ENCODE measurements around the gene DENND1B. TPM values are rescaled to one million over a fixed set of nuclear protein-coding genes. Genes with fewer than 3 reads are reported as not detected.

DENND1B gene
- total RNA-seq, 2 experiments from 2014 or later, result 13.5 to 16.2 TPM

DNA sequence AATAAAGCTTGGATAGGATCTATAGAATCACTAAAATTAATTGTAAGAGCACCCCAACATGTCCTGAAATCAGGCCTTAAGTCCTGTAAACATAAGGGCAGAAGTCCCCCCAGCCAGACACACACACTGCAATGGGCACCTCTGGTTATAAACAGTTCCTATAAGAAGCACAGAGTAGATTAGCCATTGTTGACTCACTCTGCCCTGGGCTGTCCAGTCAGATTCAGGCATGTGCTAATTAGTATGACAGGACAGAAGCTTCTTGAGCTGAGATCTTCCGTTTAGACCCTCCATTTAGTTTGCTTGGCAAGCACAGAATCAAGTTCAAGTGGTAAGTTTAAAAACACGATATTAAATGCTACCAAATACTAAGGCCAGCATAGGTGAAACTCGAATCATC is 11.8 kb upstream of the DENND1B start:
- ChIA-PET POLR2A (no interaction called here), CTCF (no interaction called here)

DNA sequence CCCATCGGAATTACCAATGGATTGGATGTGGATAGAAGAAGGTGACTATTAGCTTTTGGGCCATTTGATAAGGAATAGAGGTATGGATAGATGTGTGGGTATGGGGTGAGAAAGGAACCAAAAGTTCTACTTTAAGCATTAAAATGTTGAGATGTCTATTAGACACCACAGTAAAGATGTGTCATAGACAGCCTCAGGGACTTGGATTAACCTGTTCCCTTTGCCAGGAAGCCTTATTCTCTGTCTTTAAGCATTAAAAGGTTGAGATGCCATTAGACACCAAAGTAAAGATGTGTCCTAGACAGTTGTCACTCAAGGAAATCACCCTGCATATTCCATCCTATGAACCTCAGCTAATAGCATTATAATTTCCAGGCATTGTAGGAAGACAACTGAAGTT is 11.0 kb upstream of the DENND1B start:
- CTCF ChIA-PET, result interaction anchor here (0.6 kb wide), 1 partner anchor 232 kb away, joined by 6 read pairs; no protein-coding TSS in a partner anchor
- POLR2A ChIA-PET, result no interaction called here

DNA sequence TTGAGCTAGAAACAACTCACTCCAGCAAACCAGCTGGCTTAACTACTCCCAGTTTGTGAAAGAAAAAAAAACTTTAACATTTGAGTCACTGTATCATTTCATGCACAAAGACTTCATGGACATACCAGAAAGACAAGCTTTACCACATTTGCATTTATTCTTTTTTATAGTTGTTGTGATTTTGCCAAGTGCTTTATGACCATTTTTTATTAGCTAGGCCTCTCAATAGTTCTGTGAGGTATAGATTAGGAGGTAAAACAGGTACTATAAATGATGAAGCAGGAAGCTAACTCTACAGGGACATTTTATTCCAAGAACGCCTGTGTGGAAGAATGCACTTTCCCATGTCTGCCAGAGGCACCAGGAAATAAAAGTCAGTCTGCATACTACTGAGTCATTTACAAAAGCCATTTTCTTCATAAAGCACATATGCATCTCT is 8.2 kb upstream of the DENND1B start:
- CTCF ChIA-PET, result no interaction called here

DNA sequence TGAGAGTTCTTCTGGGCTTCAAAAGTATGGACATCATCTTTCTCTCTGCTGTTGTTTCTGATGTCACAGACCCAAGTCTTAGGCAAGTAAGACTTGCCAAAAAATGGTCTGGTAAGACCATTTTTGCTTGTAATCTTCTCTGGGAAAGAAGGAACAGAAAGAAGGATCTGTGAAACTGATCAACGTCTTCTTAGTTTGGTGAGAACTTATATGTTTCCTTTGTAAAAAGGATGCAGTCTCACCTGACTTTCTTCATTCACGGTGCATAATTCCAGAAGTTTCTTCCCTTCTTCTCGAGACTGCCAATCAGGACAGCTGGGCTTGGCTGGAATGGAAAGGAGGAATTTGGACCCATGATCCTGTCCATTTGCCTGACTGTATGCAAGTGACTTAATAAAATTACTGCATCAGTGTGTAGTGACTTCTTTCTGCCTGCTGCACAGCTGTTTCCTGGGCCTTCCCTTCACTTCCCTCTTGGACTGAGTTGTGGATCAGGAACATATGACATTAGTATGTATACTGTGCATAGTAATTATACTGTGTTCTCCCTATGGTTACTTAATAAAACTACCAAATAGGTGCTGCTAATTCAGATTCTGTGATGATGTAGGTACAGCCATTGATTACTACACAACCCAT is 7.6 kb upstream of the DENND1B start:
- CTCF ChIA-PET, result no interaction called here
- POLR2A ChIA-PET, result no interaction called here

More for the DNA sequence above, 8.2 kb upstream of the DENND1B start:
- POLR2A ChIA-PET, result no interaction called here

- ChIA-PET CTCF (no interaction called here), POLR2A (no interaction called here)
These were observed 6.9 kb upstream of the DENND1B start for GRCh38 chr1:197781968-197782721.

GRCh38 chr1:197779921-197780320 is 4.6 kb upstream of the DENND1B start:
- POLR2A ChIA-PET, result interaction anchor here (0.7 kb wide), 1 partner anchor 9 kb away, joined by 7 read pairs; no protein-coding TSS in a partner anchor
- CTCF ChIA-PET, result no interaction called here

GRCh38 chr1:197778366-197778945 is 3.2 kb upstream of the DENND1B start:
- POLR2A ChIA-PET, result no interaction called here
- CTCF ChIA-PET, result no interaction called here

DNA sequence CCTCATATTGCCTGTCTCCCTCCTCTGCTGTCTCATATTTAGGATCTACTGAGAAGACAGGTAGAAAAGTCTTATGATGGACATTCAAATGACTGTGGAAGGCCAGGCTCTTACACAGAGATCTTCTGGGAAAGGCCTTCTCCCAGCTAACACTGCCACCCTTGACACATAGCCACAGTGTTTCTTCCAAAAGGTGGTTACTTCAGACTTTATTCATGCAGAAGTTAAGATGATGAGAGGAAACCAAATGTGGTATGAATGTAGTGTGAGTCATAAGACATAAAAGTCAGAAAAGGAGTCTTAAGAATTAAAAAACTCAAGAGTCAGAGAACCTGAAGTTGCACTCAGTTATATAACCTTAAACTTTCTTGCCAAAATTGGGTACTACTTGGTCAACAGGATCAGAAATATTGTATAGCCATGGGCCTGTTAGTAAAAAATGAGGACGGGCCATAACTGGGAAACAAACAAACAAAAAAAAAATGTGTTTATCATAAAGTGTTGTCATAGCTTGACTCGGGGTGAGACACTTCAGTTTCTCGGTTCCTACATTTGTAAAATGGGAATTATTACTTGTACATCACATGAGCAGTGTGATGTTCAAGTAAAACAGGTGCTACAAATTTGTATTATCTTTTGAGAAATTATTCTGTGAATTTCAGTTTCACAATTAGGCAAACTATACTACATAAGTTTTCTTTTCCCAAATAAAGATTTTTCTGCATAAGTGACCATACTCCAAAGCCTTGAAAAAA is 1.2 kb upstream of the DENND1B start:
- CTCF ChIA-PET, result no interaction called here
- POLR2A ChIA-PET, result interaction anchor here (1.1 to 1.3 kb wide), 2 partner anchors 72 to 126 kb away, joined by 3 to 4 read pairs; partner anchors contain the start of gene C1orf53

GRCh38 chr1:197774466-197775281 is 606 bp downstream of the DENND1B start:
- CTCF ChIA-PET, result no interaction called here

DNA sequence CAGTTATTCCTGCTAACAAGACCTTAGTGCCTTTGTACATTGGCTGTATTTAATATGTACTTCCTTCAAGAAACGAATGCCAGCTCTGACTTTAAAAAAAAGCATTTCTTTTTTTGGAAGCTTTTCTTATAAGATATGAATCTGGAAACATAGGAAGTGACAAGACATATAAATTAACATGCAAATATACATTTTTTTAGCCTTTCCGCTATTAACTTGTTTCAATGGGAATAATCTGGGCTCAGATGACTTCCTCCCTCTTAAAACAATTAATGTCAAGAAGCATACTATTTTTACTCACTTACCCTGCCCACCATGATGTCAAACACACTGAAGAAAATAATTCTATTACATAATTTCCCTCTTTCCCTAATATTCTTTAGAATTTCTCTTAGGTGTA is 1.4 kb downstream of the DENND1B start:
- ChIA-PET CTCF (interaction anchor here (1.4 kb wide), 1 partner anchor 12 kb away, joined by 3 read pairs; no protein-coding TSS in a partner anchor), POLR2A (interaction anchor here (0.9 kb wide), 1 partner anchor 129 kb away, joined by 3 read pairs; the partner anchor contains the start of gene C1orf53)

More at GRCh38 chr1:197774466-197775281, 606 bp downstream of the DENND1B start:
- POLR2A ChIA-PET, result interaction anchor here (0.6 kb wide), 1 partner anchor 182 kb away, joined by 4 read pairs; no protein-coding TSS in a partner anchor

GRCh38 chr1:197771904-197772556 is 3.2 kb downstream of the DENND1B start:
- CTCF ChIA-PET, result interaction anchor here (1.0 kb wide), 1 partner anchor 51 kb away, joined by 3 read pairs; no protein-coding TSS in a partner anchor
- POLR2A ChIA-PET, result no interaction called here

GRCh38 chr1:197771386-197771785 is 3.9 kb downstream of the DENND1B start:
- POLR2A ChIA-PET, result interaction anchor here (0.5 kb wide), 1 partner anchor 9 kb away, joined by 7 read pairs; no protein-coding TSS in a partner anchor
- CTCF ChIA-PET, result interaction anchor here (1.0 kb wide), 1 partner anchor 51 kb away, joined by 3 read pairs; no protein-coding TSS in a partner anchor

DNA sequence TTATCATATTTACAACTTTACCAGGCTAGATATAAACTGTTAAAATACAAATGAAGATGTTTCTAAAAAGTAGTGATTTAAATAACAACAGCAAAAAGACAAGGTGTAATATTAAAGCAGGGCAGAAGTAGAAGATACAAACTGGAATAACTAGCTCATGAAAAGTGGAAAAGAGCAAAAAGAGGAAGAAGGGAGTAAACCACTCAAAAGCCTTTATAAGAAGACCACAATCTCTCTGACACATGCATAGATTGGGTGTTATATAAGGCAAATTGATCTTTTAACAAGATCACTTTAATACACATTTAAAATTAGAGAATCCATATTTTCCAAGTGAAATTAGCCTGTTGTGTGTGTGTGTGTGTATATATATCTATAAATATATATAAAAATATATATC is 5.0 kb downstream of the DENND1B start:
- ChIA-PET POLR2A (interaction anchor here (0.7 kb wide), 1 partner anchor 86 kb away, joined by 3 read pairs; no protein-coding TSS in a partner anchor), CTCF (no interaction called here)

DNA sequence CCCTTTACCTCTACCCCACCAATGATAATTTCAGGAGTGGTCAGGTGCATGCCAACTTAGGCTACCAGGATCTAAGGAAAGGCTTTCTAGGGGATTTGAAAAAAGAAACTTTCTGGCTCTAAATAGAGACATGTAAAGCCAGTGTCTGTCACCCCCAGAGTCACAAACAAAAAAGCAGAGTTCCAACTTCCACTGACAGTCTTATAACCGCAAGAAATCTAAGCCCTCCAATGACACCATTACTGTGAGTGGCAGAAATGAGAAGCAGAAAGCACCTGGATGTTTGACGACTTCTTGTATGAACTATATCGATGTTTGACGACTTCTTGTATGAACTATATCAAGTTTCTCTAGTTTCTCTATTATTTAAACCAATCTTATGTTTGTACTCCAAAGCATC is 6.0 kb downstream of the DENND1B start:
- CTCF ChIA-PET, result no interaction called here
- POLR2A ChIA-PET, result interaction anchor here (0.7 kb wide), 1 partner anchor 87 kb away, joined by 3 read pairs; no protein-coding TSS in a partner anchor

GRCh38 chr1:197768014-197768805 is 7.1 kb downstream of the DENND1B start:
- CTCF ChIA-PET, result no interaction called here
- POLR2A ChIA-PET, result no interaction called here

DNA sequence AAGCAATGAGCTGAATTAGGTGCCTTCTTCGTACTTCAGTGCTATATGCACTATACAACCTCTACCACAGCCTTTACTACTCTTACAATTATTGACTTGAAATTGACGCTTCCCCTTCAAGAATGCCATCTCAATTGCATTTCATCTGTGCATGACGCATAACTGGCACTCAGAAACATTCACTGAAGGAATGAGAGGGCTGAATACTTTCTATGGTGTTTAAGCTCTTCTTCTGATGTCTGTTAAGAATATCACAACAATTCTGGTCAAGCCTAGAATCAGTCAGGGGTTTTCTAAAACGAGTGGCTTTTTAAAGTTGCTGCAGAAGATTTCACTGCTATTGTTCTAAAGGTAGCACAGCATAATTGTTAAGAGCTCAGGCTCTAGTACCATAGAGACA is 11.5 kb downstream of the DENND1B start:
- ChIA-PET POLR2A (no interaction called here), CTCF (no interaction called here)

DNA sequence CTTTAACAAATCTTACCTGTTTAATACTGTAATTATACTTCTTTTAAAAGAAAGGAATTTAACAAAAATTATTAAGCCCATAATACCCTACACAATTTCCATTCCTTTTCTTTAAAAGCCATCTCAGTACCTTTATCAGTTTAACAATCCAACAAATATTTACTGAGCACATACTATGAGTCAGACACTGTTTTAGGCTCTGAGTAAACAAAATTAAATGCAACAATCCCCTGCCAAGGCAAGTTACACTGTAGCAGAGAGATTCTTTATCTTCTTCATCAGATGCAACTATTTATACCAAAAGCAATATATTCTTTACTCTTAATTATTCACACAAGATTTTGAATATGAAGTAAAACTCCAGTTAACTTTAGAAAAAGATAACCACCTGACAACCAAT is 12.0 kb downstream of the DENND1B start:
- ChIA-PET CTCF (interaction anchor here (0.6 kb wide), 1 partner anchor 137 kb away, joined by 3 read pairs; no protein-coding TSS in a partner anchor), POLR2A (no interaction called here)

Data from activated CD8-positive, alpha-beta memory T cell treated with anti-CD3 and anti-CD28 coated beads for 36 hours (primary cell).